ENCODE data around the gene AIPL1. TPM values are rescaled to one million over a fixed set of nuclear protein-coding genes. Genes with fewer than 3 reads are reported as not detected.

The AIPL1 gene
- total and polyA plus RNA-seq, 10 donors = 0.10 to 0.34 (median 0.26) TPM; not detected in 4

DNA sequence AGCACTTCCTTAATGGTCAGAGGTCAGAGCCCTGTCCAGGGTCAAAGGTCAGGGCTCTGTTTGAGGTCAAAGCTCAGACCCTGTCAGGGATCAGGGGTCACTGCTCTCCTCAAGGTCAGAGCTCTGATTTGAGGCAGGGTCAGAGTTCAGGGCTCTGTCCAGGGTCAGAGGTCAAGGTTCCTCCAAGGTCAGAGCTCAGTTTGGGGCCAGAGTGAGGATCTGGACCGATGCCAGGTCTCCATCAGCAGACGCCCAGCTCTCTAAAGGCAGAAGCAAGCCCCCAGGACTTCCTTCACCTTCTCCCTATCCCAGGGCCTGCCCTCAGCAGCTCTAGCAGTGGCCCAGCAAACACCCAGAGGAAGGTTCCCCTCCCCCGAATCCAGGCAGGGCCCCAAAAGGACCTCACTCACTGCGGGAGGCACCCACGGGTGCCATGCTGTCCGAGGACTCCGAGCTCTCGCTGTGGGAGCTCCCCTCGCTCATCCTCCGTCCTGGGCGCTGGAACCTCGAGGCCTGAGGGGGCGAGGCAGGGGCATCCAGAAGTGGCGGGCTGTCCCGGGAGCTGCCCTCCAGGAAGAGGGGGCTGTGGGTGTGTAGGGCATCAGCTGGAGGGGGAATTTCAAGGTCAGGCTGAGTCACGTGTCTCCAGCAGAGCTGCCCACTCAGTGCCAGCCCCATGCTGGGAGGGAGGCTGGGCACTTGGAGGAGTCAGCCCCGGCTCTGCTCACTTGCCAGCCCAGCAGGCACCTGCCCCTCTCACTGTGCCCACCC is 36.0 kb upstream of the AIPL1 start:
- intact Hi-C loops (cut with DNase I; ENCODE audit: low total_unique reads) = loop anchor here (5.0 kb wide), 2 partner anchors 86 to 176 kb away; partner anchors contain the start of gene PITPNM3
- WGBS, 5 donors = 71 to 82% (median 76%) methylated on average over 15 to 17 of the region's 17 CpGs
- H3K9me3 ChIP-seq = no peaks in the 10 kb centered on the region
- H3K4me3 ChIP-seq = no peak overlapping the region
- H3K27me3 ChIP-seq (replicated peaks in 1 of 7) = no peaks in the 10 kb centered on the region
- H3K4me1 ChIP-seq = peaks cover 0 to 49% (median 27%) of the 10 kb centered on the region in 6 donors
- peak overlapping the region in 5 of 8 donors; percentile 48 to 66 (median 59) for H3K27ac ChIP-seq
- peaks cover 0 to 95% (median 13%) of the 10 kb centered on the region in 6 donors for H3K36me3 ChIP-seq
- TF ChIP-seq, protein P1, sequence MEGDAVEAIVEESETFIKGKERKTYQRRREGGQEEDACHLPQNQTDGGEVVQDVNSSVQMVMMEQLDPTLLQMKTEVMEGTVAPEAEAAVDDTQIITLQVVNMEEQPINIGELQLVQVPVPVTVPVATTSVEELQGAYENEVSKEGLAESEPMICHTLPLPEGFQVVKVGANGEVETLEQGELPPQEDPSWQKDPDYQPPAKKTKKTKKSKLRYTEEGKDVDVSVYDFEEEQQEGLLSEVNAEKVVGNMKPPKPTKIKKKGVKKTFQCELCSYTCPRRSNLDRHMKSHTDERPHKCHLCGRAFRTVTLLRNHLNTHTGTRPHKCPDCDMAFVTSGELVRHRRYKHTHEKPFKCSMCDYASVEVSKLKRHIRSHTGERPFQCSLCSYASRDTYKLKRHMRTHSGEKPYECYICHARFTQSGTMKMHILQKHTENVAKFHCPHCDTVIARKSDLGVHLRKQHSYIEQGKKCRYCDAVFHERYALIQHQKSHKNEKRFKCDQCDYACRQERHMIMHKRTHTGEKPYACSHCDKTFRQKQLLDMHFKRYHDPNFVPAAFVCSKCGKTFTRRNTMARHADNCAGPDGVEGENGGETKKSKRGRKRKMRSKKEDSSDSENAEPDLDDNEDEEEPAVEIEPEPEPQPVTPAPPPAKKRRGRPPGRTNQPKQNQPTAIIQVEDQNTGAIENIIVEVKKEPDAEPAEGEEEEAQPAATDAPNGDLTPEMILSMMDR (IDR thresholded peaks at IDR 0.05 in 8 of 11, conservative IDR thresholded peaks at IDR 0.05 in 3 of 11) = no peak
- TF ChIP-seq POLR2AphosphoS5 (IDR thresholded peaks at IDR 0.05) (peak; percentile 56 to 77 (median 62)), POLR2A (IDR thresholded peaks at IDR 0.05) (no peak)
- DNase-seq = no peak

DNA sequence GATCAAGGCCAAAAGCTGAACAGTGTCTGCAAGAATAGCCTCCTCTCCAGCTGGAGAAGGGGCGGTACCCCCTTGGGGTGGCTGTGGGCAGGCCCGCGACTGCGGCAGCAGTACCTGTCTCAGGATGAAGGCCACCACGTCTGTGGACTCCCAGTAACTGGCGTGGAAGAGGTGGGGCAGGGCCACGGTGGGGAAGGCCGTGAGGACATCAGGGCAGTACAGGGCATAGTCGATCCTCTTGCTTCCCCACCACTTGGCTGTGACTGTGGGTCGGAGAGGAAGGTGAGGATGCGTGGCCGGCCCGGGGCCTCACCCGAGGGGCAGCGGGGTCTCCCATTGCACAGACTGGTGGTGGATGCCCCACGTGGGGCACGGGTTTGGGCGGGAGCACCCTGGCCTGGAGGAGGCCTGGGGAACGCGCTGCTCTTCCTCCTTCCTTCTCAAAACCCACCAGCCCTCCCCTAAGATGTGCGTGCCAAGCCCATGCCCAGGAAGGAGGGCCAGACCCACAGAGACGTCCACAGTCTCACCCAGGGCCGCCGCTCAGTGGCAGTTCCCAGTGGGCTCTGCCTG is 35.3 kb upstream of the AIPL1 start:
- WGBS, 5 donors = 77 to 84% (median 81%) methylated on average over 22 to 24 of the region's 24 CpGs
- peak overlapping the region in 6 of 8 donors; percentile 13 to 66 (median 57) for H3K27ac ChIP-seq
- intact Hi-C loops (cut with DNase I; ENCODE audit: low total_unique reads) = loop anchor here (5.0 kb wide), 2 partner anchors 87 to 177 kb away; partner anchors contain the start of gene PITPNM3
- TF ChIP-seq, protein P1 (IDR thresholded peaks at IDR 0.05 in 8 of 11, conservative IDR thresholded peaks at IDR 0.05 in 3 of 11) = no peak
- TF ChIP-seq POLR2A (IDR thresholded peaks at IDR 0.05) (no peak), POLR2AphosphoS5 (IDR thresholded peaks at IDR 0.05) (peak in 2 of 3 donors; percentile 18 to 52)
- H3K4me1 ChIP-seq = peaks cover 0 to 42% (median 27%) of the 10 kb centered on the region in 6 donors
- no peak overlapping the region for H3K4me3 ChIP-seq
- peaks cover 0 to 95% (median 13%) of the 10 kb centered on the region in 6 donors for H3K36me3 ChIP-seq
- DNase-seq = no peak
- H3K27me3 ChIP-seq (replicated peaks in 1 of 7) = no peaks in the 10 kb centered on the region
- H3K9me3 ChIP-seq = no peaks in the 10 kb centered on the region

DNA sequence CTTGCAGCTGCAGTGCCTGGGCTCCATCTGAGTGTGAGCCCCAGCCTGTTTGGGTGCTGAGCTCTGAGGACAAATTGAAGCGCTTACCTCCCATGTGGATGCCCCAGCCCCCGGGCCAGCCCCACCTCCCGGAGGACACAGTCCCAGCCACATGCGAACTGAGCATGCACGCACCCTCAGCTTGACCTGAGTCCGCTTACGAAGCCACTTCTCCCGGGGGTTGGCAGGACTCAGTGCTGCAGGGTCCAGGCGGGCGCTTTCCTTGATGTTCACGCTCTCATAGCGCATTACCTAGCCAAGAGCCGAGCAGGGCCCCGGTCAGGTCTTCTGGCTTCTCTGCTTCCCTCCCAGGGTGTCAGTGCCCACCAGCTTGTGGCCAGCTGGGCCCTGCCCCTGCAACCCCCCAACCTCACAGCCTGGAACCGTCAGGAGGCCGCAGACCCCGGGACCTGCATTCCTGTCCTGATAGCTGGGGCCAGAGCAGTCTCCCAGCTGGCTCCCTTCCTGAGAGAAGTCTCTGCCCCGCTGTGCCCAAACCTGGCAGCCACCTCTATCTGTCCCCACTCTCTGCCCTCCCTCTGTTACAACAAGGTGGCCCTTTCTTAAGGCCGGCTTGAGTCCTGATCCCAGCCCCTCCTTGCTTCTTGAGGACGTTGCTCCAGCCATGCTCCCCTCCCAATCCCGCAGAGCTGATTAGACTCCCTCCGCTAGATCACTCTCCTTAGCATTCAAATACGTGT is 33.3 kb upstream of the AIPL1 start:
- Histone ChIP-seq H3K27me3 (replicated peaks in 1 of 7) (no peaks in the 10 kb centered on the region), H3K4me3 (no peak overlapping the region), H3K36me3 (peaks cover 0 to 95% (median 23%) of the 10 kb centered on the region in 6 donors), H3K9me3 (no peaks in the 10 kb centered on the region), H3K4me1 (peaks cover 0 to 38% (median 20%) of the 10 kb centered on the region in 6 donors), H3K27ac (no peak overlapping the region)
- TF ChIP-seq, protein P1 (IDR thresholded peaks at IDR 0.05 in 8 of 11, conservative IDR thresholded peaks at IDR 0.05 in 3 of 11) = no peak
- peak in 1 of 3 donors; percentile 47 for TF ChIP-seq POLR2AphosphoS5 (IDR thresholded peaks at IDR 0.05)
- intact Hi-C loops (cut with DNase I; ENCODE audit: low total_unique reads) = no loop called here
- WGBS, 5 donors = 90 to 93% (median 92%) methylated on average over 15 to 23 of the region's 23 CpGs
- no peak for DNase-seq
